Testis (tissue), 2 donors: ENCODE data around the gene NR5A1.

Experiments
- POLR2A ChIP-seq: fragments of 450-650 bp; IDR thresholded peaks from one replicate; pipeline ENCODE4 v1.6.1; 2017; ENCODE audit warnings: antibody characterized with exemption, mild to moderate bottlenecking, moderate library complexity
- TF ChIP-seq, protein P1 (sequence below), 3 experiments: fragments of 450-650 bp in 2 of 3; fragments of 200-600 bp in 1 of 3; sonication (generic) in 1 of 3; IDR thresholded peaks; one replicate each; pipeline ENCODE4 v1.5.1; 2016 to 2019; ENCODE audit warnings: antibody characterized with exemption in 3 of 3, mild to moderate bottlenecking in 2 of 3, moderate library complexity in 1 of 3

DNA sequence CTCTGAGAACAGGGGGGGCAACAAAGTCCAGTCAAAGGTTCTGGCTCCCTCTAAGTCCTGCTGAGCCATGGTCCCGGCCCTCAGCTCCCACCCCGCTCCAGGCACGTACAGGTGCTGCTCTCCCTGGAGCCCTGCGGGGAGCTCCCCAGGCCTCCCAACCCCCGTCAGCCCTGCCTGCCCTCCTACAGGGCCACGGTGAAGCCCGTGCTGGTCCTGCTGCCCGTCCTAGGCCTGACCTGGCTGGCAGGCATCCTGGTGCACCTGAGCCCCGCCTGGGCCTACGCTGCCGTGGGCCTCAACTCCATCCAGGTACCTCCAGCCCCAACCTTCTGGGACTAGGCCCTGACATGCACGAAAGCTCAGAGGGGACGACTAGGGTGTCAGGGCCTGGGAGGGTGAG, 36.9 kb downstream of the NR5A1 start:
- TF ChIP-seq, protein P1, sequence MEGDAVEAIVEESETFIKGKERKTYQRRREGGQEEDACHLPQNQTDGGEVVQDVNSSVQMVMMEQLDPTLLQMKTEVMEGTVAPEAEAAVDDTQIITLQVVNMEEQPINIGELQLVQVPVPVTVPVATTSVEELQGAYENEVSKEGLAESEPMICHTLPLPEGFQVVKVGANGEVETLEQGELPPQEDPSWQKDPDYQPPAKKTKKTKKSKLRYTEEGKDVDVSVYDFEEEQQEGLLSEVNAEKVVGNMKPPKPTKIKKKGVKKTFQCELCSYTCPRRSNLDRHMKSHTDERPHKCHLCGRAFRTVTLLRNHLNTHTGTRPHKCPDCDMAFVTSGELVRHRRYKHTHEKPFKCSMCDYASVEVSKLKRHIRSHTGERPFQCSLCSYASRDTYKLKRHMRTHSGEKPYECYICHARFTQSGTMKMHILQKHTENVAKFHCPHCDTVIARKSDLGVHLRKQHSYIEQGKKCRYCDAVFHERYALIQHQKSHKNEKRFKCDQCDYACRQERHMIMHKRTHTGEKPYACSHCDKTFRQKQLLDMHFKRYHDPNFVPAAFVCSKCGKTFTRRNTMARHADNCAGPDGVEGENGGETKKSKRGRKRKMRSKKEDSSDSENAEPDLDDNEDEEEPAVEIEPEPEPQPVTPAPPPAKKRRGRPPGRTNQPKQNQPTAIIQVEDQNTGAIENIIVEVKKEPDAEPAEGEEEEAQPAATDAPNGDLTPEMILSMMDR (IDR thresholded peaks at IDR 0.05): no peak
- TF ChIP-seq POLR2A: no peak
